ENCODE results near the gene THSD7B. TPM values are rescaled to one million over a fixed set of nuclear protein-coding genes. Genes with fewer than 3 reads are reported as not detected.

The THSD7B gene
- total and polyA plus RNA-seq, 2 experiments from 2014 or later, result 0.86 to 3.8 TPM

- Histone ChIP-seq H3K4me3 (no peak overlapping the region), H3K36me3 (ENCODE audit: insufficient read depth) (no peaks in the 10 kb centered on the region), H4K20me1 (replicated peaks; ENCODE audit: insufficient read depth) (no peaks in the 10 kb centered on the region), H3K27me3 (ENCODE audit: insufficient read depth) (no peaks in the 10 kb centered on the region), H3F3A (replicated peaks; ENCODE audit: low read depth) (no peaks in the 10 kb centered on the region), H3K27ac (ENCODE audit: low read depth) (no peak overlapping the region), H2AFZ (no peak overlapping the region), H3K79me2 (replicated peaks; ENCODE audit: insufficient read depth) (no peaks in the 10 kb centered on the region), H3K9me2 (ENCODE audit: insufficient read depth) (0 out of 2 replicates have a peak, but pooled peaks cover 2% of the 10 kb centered on the region), H3K4me2 (no peak overlapping the region), H3K4me1 (ENCODE audit: insufficient read depth) (no peaks in the 10 kb centered on the region)
- Mint-ChIP-seq H3K36me3 (ENCODE audit: low read depth) (no peaks in the 10 kb centered on the region), H3K9me3 (no peaks in the 10 kb centered on the region), H3K4me3 (no peak overlapping the region), H3K27ac (no peak overlapping the region), H3K4me1 (peaks cover 5% of the 10 kb centered on the region; the same call in 2 of the 3 replicates), H3K27me3 (ENCODE audit: insufficient read depth, low read depth, poor library complexity) (no peaks in the 10 kb centered on the region)
- no peak for DNase-seq (ENCODE audit: low spot score)
- TF ChIP-seq ZNF331 (CRISPR knock-in tag; IDR thresholded peaks at IDR 0.05; ENCODE audit: low read depth), result no peak
- TF ChIP-seq STAT1 (IDR thresholded peaks at IDR 0.05; ENCODE audit: unreplicated experiment), result no peak
- TF ChIP-seq JUNB (IDR thresholded peaks at IDR 0.05; ENCODE audit: unreplicated experiment), result no peak
- no peak for TF ChIP-seq ZNF462 (CRISPR knock-in tag; IDR thresholded peaks at IDR 0.05)
- no peak for TF ChIP-seq CREB1 (CRISPR knock-in tag; IDR thresholded peaks at IDR 0.05; ENCODE audit: low read depth)
- TF ChIP-seq NANOG (IDR thresholded peaks at IDR 0.05; ENCODE audit: borderline replicate concordance), result no peak
- no peak for TF ChIP-seq ZNF114 (CRISPR knock-in tag; IDR thresholded peaks at IDR 0.05)
- TF ChIP-seq CTCF (conservative IDR thresholded peaks at IDR 0.05; ENCODE audit: low read depth in 2 of 2), result no peak
- TF ChIP-seq POLR2AphosphoS5 (IDR thresholded peaks at IDR 0.05; ENCODE audit: low read depth), result no peak
- TF ChIP-seq EZH2 (IDR thresholded peaks at IDR 0.05; ENCODE audit: low read depth, unreplicated experiment), result no peak
- TF ChIP-seq, protein P1, sequence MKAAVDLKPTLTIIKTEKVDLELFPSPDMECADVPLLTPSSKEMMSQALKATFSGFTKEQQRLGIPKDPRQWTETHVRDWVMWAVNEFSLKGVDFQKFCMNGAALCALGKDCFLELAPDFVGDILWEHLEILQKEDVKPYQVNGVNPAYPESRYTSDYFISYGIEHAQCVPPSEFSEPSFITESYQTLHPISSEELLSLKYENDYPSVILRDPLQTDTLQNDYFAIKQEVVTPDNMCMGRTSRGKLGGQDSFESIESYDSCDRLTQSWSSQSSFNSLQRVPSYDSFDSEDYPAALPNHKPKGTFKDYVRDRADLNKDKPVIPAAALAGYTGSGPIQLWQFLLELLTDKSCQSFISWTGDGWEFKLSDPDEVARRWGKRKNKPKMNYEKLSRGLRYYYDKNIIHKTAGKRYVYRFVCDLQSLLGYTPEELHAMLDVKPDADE (IDR thresholded peaks at IDR 0.05), result no peak
- ATAC-seq, result no peak
Observed at GRCh38 chr2:137435162-137435561, 669.8 kb downstream of the THSD7B start.
